Bronchial epithelial cell (primary cell): ENCODE measurements around the gene BLVRA. TPM values are rescaled to one million over a fixed set of nuclear protein-coding genes. Genes with fewer than 3 reads are reported as not detected.

Experiments used
- DNase-seq: peaks from one replicate; pipeline ENCODE4 v3.0.0-alpha.2; 2010; ENCODE audit warnings: low read depth
- FAIRE-seq: peaks from 2 replicates; lab custom pipeline; 2011; peaks lifted over from hg19 to GRCh38; lab: Jason Lieb, UNC
- H3K27me3 ChIP-seq: 2 replicates; pipeline ENCODE4 v1.5.1; 2011; ENCODE audit warnings: low read length; ENCODE audit not compliant: control insufficient read depth, insufficient read depth
- H3K36me3 ChIP-seq: 2 replicates; pipeline ENCODE4 v1.5.1; 2011; ENCODE audit warnings: low read length; ENCODE audit not compliant: control insufficient read depth, insufficient read depth
- H3K4me3 ChIP-seq: 2 replicates; pipeline ENCODE4 v1.5.1; 2011; ENCODE audit warnings: mild to moderate bottlenecking, low read depth, low read length, control low read depth
- total RNA-seq: library from RNA; depleted of rRNA; stranded (reverse); fragments of >200 nt; gene quantifications from 2 replicates; pipeline ENCODE4 v1.2.1, GENCODE V29; 2014
- TF ChIP-seq, protein P1 (sequence below): IDR thresholded peaks from 2 replicates; pipeline ENCODE4 v1.5.1; 2011; ENCODE audit warnings: mild to moderate bottlenecking, moderate library complexity, low read length, control low read depth, inconsistent platforms; ENCODE audit not compliant: insufficient read depth, severe bottlenecking

The BLVRA gene
- total RNA-seq, 1 donor from 2014 or later = 29.7 TPM

DNA sequence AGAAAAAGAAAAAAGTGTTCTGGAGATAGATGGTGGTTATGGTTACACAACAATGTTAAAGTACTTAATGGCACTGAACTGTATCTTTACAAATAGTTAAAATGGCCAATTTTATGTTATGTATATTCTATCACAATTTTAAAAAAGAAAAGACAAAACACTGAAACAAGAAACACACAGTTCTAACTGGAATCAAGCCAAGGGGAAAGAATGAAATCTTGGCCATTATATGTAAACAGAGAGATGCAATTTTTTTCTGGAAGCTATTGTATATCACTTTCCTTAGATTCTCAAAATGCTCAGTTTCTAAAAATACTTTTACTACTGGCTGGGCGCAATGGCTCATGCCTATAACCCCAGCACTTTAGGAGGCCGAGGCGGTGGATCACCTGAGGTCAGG is 33.2 kb upstream of the BLVRA start:
- TF ChIP-seq, protein P1, sequence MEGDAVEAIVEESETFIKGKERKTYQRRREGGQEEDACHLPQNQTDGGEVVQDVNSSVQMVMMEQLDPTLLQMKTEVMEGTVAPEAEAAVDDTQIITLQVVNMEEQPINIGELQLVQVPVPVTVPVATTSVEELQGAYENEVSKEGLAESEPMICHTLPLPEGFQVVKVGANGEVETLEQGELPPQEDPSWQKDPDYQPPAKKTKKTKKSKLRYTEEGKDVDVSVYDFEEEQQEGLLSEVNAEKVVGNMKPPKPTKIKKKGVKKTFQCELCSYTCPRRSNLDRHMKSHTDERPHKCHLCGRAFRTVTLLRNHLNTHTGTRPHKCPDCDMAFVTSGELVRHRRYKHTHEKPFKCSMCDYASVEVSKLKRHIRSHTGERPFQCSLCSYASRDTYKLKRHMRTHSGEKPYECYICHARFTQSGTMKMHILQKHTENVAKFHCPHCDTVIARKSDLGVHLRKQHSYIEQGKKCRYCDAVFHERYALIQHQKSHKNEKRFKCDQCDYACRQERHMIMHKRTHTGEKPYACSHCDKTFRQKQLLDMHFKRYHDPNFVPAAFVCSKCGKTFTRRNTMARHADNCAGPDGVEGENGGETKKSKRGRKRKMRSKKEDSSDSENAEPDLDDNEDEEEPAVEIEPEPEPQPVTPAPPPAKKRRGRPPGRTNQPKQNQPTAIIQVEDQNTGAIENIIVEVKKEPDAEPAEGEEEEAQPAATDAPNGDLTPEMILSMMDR = no peak
- Histone ChIP-seq H3K27me3 (no peaks in the 10 kb centered on the region), H3K4me3 (no peak overlapping the region), H3K36me3 (peaks cover 2% of the 10 kb centered on the region)
- FAIRE-seq (no peak), DNase-seq (no peak)

DNA sequence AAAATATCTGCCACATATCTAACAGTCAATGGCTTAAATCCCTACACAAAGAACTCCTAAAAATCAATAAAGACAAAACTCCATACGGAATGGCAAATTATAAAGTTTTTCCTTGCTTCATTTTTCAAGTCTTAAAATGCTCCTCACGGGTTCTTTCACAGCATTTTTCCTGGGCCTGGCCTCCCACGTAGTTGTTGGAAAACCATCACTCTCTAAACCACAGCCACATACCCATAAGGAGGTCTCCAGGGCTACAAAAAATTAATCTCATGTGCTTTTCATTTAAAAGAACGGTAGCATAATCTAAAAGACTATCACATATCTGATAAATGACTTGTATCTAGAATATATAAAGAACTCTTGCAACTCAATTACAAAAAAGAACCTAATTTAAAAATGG is 32.0 kb upstream of the BLVRA start:
- TF ChIP-seq, protein P1 = no peak
- FAIRE-seq = no peak

DNA sequence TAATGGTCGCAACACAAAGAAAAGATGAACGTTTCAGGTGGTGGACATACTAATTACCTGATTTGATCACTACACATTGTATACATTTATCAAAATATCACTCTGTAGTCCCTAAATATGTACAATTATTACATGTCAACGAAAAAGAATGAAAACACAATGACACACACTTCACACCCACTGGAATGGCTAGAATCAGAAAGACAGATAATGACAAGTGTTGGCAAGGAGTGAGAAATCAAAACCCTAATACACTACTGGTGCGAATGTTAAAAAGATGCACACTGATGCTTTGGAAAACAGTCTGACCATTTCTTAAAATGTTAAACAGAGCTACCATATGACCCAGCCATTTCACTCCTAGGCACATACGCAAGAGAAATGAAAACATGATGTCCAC is 31.5 kb upstream of the BLVRA start:
- no peak for FAIRE-seq
- TF ChIP-seq, protein P1 = no peak
- Histone ChIP-seq H3K36me3 (no peaks in the 10 kb centered on the region), H3K4me3 (no peak overlapping the region), H3K27me3 (no peaks in the 10 kb centered on the region)
- no peak for DNase-seq

More for the DNA sequence above, 32.0 kb upstream of the BLVRA start:
- Histone ChIP-seq H3K27me3 (no peaks in the 10 kb centered on the region), H3K4me3 (no peak overlapping the region), H3K36me3 (no peaks in the 10 kb centered on the region)
- no peak for DNase-seq

DNA sequence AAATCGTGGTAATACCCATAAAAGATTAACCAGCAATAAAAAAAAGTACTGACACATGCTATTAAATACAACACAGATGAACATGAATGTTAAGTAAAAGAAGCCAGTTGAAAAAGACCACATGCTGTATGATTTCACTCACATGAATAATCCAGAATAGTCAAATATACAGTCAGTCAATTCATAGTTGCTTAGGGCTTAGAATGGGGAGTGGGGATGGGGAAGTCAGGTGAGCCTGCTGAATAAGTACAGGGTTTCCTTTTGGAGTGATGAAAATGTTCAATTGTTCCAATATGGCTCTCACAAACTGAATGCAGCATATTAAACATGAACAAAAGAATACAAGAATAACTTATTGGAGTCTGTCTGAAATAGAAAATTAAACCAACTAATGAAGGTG is 31.0 kb upstream of the BLVRA start:
- FAIRE-seq = no peak

DNA sequence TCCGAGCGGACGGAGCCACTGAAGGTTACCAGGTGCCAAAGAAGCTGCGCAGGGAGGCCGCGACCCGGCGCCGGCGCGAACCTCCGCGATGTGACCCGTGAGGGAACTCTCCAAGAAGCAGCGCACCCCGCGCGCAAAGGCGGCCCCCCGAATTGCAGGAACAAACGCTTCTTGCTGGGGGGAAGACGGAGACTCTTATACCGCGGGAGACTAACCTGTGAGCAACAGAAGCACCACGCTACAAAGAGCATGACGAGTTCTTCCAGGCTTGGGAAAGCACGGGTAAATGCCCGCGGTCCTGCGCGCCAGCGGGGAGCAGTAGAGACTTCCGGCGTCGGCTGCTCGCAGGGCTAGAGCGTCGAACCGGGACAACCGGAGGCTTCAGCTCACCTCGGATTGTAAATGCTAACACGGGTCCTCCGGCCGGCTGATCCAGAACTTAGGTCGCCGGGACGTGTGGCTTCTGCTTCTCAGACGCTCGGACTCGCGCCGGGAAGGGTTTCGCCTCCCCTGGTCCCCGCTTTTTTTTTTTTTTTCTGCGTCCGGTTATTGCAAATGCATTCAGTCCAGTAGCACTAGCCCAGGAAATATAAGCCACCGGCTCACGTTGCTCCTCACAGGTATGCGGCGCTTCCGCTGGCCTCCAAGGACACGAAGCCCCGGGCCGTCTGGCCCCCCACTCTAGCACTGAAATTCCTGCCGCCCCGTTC is 29.1 kb upstream of the BLVRA start, which contains the start of gene COA1:
Gene COA1 (minus strand): TSS at position 310 of the 710 bp plus-strand sequence. CDS start 80,909 bp downstream, outside the sequence.
- FAIRE-seq (peak; percentile 36), DNase-seq (peak; percentile 86)
- peak within 1 kb of the TSS; percentile 54 for H3K4me3 ChIP-seq
- TF ChIP-seq, protein P1 = peak; percentile 17
- no peaks in the 10 kb centered on the region for H3K27me3 ChIP-seq
- no peaks in the 10 kb centered on the region for H3K36me3 ChIP-seq

More for the DNA sequence above, 31.0 kb upstream of the BLVRA start:
- DNase-seq = no peak
- Histone ChIP-seq H3K4me3 (no peak overlapping the region), H3K36me3 (no peaks in the 10 kb centered on the region), H3K27me3 (no peaks in the 10 kb centered on the region)
- TF ChIP-seq, protein P1 = no peak
